ENCODE data around the gene DOCK1.

- TF ChIP-seq CTCF (IDR thresholded peaks at IDR 0.05) (no peak), EZH2phosphoT487 (IDR thresholded peaks at IDR 0.05) (no peak), EZH2 (IDR thresholded peaks at IDR 0.05) (no peak)
Measured at GRCh38 chr10:127198307-127198706, 293.1 kb downstream of the DOCK1 start.
